Measurements from ENCODE around the gene IRF6.

Gene IRF6

GRCh38 chr1:209805875-209806760 is at the start of gene IRF6:
TSS of gene IRF6 (minus strand) at chr1:209806142. CDS start at chr1:209801413, 4,729 bp downstream.
- peak; percentile 61 for DNase-seq

- DNase-seq = no peak
These were observed 49.7 kb upstream of the IRF6 start for GRCh38 chr1:209855623-209856022.

- no peak for DNase-seq
These were observed 49.1 kb upstream of the IRF6 start for GRCh38 chr1:209855006-209855405.

GRCh38 chr1:209854196-209854595 is 48.3 kb upstream of the IRF6 start:
- no peak for DNase-seq

- DNase-seq = no peak
These were observed 47.7 kb upstream of the IRF6 start for GRCh38 chr1:209853676-209854075.

- peak; percentile 77 for DNase-seq
These were observed 44.5 kb upstream of the IRF6 start for GRCh38 chr1:209850342-209850979.

DNA sequence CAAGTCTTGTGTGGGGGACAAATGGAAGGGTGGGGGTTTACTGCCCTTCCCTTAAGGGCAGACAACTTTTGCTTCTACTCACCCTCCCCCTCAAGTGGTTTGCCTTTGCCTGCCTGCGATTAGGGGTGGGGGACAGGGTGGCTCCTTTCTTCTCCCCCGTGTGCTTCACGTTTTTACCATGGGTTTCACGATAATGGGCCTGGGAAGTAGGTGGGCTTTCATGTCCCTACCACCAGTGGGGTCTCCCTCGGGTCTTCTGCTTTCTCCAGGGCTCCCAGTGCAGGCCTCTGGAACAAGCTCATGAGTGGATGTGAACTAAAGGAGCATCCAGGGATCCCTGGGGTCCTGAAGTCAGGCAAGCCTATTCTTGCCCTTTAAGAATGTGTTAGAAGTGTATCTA is 43.4 kb upstream of the IRF6 start:
- DNase-seq = no peak

- no peak for DNase-seq
These were observed 39.4 kb upstream of the IRF6 start for GRCh38 chr1:209845408-209845725.

- no peak for DNase-seq
These were observed 38.9 kb upstream of the IRF6 start for GRCh38 chr1:209844695-209845407.

DNA sequence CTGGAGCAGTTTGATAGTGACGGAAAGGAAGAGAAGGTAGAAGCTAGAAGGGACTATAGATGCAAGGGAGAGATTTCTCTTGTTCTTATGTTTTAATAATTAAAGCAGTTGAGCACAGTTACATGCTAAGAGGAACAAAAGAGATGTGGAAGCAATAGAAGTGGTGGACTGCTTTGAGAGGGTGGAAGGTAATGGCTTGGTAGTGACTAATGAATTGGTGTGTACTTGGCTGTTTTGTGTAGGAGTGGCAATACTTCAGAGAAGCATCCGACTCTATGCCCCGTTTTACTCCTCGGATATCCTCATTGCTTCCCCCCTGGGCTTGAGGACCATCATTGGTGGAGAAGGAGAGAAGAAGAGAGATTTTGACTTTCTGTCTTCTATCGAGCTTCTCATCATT is 34.7 kb upstream of the IRF6 start:
- DNase-seq = no peak

DNA sequence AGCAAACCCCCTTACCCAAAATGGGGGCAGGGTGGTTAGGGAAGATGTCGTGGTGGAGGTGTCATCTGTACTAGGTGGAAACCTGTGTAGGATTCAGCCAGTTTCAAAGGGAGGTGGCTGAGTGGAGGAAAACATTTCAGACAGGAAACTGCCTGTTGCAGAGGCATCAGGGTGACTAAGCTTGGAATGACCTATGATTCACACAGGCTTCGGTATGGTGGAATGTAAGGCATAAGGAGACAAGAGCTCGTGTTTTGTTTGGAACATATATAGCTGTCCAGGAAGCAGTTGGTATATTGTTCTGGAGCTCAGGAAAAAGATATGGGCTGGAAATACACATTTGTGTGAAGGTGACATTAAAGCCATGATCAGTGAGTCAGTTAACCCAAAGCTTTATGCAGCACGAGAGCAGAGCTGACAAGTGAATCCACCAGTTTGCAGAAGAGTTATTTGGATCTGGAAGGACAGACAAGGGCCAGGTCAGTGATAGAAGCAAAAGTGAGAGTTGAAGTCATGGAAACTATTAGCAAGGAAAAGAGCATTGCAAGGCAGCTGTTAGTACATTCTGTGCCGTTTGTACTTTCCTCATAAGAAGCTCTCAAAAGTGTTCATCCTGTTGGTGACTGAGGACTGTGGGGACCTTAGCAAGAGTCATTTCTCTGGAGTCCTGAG is 34.1 kb upstream of the IRF6 start:
- DNase-seq = peak; percentile 95

DNA sequence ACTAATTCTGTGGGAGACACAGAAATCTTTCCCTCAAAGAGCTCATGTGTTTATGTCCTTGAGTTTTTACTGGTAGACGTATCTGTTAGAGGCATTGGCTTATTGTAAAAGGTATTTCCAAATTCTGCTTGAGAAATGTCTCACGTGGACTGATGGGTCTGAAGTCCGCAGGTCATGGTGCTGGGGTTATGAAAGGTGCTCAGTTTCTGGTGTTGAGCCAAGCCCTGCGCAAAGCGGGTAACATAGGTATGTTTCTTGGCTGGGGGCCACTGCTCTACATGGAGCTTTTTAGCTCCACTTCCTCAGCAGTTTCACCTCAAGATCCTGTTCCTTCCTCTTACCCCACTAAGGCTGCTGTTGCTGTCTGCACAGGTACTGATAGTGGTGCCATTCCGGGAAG is 32.6 kb upstream of the IRF6 start:
- no peak for DNase-seq

DNA sequence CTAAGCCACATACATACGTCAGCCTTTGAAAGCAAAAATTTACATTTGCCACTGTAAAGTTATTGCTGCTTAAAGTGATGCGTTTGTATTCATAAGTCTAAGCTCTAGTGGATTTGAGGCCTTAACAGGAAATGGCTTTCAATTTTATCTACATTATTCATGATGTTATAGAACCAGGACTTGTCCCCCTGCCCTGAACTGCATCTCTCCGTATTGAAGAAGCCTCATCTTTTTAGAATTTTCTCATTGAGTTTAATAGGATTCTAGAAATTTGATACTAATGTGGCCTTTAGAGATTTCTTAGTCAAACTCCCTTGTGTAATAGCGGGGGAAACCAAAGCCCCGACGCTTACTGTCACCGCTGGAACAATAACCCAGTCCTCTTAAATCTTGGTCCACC is 31.7 kb upstream of the IRF6 start:
- DNase-seq = no peak

DNA sequence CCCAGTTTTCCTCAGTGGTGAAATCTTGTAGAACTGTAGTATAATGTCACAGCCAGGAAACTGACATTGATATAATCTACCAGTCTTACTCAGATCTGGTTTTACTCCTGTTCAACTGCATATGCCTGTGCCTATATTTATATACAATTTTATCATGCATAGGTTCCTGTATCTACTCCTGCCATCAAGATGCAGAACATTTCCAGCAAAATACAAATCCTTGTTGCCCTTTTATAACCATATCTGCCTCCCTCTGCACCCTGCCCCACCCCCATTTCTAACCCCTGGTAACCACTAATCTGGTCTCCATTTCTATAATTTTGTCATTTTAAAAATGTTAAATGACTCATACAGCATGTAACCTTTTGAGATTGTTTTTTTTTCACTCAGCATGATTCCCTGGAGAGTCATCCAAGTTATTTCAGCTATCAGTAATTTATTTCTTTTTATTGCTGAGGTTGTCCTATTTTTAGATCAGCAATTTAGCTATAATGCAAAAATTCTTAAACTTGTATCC is 29.9 kb upstream of the IRF6 start:
- DNase-seq = peak; percentile 52

DNA sequence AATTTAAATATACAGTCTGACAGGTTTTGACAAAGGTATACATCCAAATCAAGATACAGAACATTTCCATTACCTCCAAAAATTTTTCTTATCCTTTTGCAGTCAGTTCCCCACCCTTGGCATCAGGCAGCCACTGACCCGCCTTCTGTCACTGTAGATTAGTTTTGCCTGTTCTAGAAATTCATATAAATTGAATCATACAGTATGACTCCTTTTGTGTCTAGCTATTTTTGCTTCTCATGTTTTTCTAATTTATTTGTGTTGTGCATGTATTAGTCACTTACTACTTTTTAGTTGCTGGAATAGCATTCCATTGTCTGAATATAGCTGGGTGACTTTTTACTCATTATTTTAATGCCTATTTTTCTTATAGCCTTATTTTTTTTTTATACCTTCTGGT is 25.7 kb upstream of the IRF6 start:
- peak; percentile 62 for DNase-seq

GRCh38 chr1:209830722-209831121 is 24.8 kb upstream of the IRF6 start:
- DNase-seq = no peak

- DNase-seq = no peak
These were observed 23.8 kb upstream of the IRF6 start for GRCh38 chr1:209829716-209830115.

GRCh38 chr1:209827384-209828262 is 21.7 kb upstream of the IRF6 start, which contains the start of gene UTP25:
TSS of gene UTP25 (plus strand) at chr1:209827972. CDS start at chr1:209828064, 92 bp downstream.
- DNase-seq = peak; percentile 96

GRCh38 chr1:209825591-209826434 is 19.9 kb upstream of the IRF6 start:
- DNase-seq = no peak

- DNase-seq = peak; percentile 71
These were observed 17.4 kb upstream of the IRF6 start for GRCh38 chr1:209823143-209824041.
